ENCODE results near the gene CARS1. TPM values are rescaled to one million over a fixed set of nuclear protein-coding genes. Genes with fewer than 3 reads are reported as not detected.

The CARS1 gene
- total RNA-seq, 3 donors from 2014 or later, result 40.9 to 61.0 (median 43.3) TPM

GRCh38 chr11:3095712-3096361 is 38.6 kb upstream of the CARS1 start:
- TF ChIP-seq CTCF (IDR thresholded peaks at IDR 0.05), result no peak
- ATAC-seq (no peak), DNase-seq (peak in 1 of 3 donors; percentile 31)
- no peaks in the 10 kb centered on the region for H3K9me3 ChIP-seq
- intact Hi-C loops (cut with DNase I, micrococcal nuclease), result no loop called here
- H3K4me3 ChIP-seq, result no peak overlapping the region
- no peaks in the 10 kb centered on the region for H3K4me1 ChIP-seq (ENCODE audit: low read depth)
- no peaks in the 10 kb centered on the region for H3K36me3 ChIP-seq (ENCODE audit: low read depth)

DNA sequence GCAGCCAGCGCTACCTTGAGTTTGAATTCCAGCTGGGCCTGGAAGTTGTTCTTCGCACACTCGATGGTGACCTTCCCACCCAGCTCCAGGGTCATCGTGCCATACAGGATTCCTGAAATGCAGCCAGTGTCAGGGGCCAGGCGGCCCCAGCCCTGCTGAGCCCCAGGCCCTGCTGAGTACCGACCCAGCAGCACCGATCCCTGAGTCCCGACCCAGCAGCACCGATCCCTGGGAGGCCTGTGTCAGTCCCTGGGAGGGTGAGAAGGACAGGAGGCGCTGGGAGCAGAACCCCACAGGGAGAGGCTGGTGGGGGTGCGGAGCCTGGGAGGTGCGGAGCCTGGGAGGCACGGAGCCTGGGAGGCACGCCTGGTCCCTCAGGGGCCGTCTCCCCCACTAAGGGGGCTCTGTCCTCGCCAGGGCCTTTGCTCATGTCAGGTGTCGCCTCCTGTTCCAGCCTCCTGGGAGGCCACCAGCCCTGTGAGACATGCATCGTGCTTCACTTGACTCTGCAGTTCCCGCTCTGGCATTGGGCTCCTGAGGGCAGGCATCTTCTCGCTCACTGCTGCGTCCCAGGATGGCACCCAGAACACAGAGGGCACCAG is 37.1 kb upstream of the CARS1 start:
- intact Hi-C loops (cut with DNase I, micrococcal nuclease), result loop anchor here (5.0 kb wide), 1 partner anchor 57 kb away; no protein-coding TSS in a partner anchor
- H3K4me1 ChIP-seq (ENCODE audit: low read depth), result no peaks in the 10 kb centered on the region
- no peak overlapping the region for H3K4me3 ChIP-seq
- TF ChIP-seq CTCF (IDR thresholded peaks at IDR 0.05), result no peak
- no peaks in the 10 kb centered on the region for H3K9me3 ChIP-seq
- H3K36me3 ChIP-seq (ENCODE audit: low read depth), result no peaks in the 10 kb centered on the region
- ATAC-seq (no peak), DNase-seq (no peak)

DNA sequence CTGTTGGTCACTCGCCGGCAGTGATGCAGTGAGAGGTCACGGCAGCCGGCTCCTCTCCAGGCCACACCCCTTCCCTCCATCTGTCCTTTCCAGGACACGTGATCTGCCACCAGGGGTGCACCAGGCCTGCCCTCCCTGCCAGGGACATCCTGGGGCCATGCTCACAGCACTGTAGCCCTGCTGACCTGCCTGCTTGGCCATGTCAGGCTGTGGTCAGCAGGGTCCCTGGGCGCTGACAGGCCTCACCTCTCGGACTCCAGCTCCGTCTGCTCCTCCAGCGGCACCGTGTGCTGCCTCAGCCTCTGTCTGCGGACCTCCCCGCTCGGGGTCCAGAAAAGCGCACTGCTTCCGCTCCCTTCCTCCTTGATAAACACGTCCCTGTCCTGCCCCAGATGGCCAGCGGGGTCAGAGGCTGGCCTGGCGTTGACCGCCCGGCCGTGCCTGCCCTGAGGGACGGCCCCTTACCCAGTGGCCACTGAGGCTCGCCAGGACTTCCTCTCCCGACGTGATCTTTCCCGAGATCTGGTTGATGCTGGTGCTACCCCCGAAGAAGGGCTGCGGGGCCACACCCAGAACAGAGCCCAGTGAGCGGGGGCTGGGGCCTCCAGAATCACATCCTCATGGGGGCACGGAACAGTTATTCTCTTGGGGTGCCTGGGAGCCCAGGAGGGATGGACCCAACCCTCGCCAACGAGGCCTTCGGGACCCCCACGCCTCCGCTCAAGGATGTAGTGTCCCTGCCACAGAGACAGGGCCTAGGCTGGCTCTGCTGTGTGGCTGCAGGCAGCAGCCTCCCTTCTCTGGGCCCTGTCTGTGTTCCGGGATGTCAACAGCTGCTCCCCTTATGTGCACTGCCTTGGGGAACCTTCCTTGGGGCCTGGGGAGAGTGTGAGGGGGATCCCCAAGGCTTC is 36.3 kb upstream of the CARS1 start:
- H3K4me3 ChIP-seq, result no peak overlapping the region
- H3K36me3 ChIP-seq (ENCODE audit: low read depth), result no peaks in the 10 kb centered on the region
- ATAC-seq (peak; percentile 3), DNase-seq (no peak)
- H3K9me3 ChIP-seq, result no peaks in the 10 kb centered on the region
- intact Hi-C loops (cut with DNase I, micrococcal nuclease), result loop anchor here (5.0 kb wide), 1 partner anchor 56 kb away; no protein-coding TSS in a partner anchor
- TF ChIP-seq CTCF (IDR thresholded peaks at IDR 0.05), result no peak
- no peaks in the 10 kb centered on the region for H3K4me1 ChIP-seq (ENCODE audit: low read depth)

- ATAC-seq, result no peak
- H3K36me3 ChIP-seq (ENCODE audit: low read depth), result no peaks in the 10 kb centered on the region
- intact Hi-C loops (cut with DNase I, micrococcal nuclease), result loop anchor here (5.0 kb wide), 1 partner anchor 55 kb away; no protein-coding TSS in a partner anchor
- H3K4me1 ChIP-seq (ENCODE audit: low read depth), result no peaks in the 10 kb centered on the region
- H3K4me3 ChIP-seq, result no peak overlapping the region
- no peaks in the 10 kb centered on the region for H3K9me3 ChIP-seq
- no peak for DNase-seq
- no peak for TF ChIP-seq CTCF (IDR thresholded peaks at IDR 0.05)
Observed at GRCh38 chr11:3092603-3093141, 35.4 kb upstream of the CARS1 start.

- no peaks in the 10 kb centered on the region for H3K4me1 ChIP-seq (ENCODE audit: low read depth)
- DNase-seq, result peak; percentile 79 to 87 (median 86)
- peak; percentile 98 for TF ChIP-seq CTCF (IDR thresholded peaks at IDR 0.05)
- ATAC-seq, result peak; percentile 94
- no peaks in the 10 kb centered on the region for H3K9me3 ChIP-seq
- no peaks in the 10 kb centered on the region for H3K36me3 ChIP-seq (ENCODE audit: low read depth)
- intact Hi-C loops (cut with DNase I, micrococcal nuclease), result loop anchor here (5.0 kb wide), 1 partner anchor 55 kb away; no protein-coding TSS in a partner anchor
- no peak overlapping the region for H3K4me3 ChIP-seq
Observed at GRCh38 chr11:3091846-3092602, 34.8 kb upstream of the CARS1 start.

All from mucosa of descending colon (tissue), 3 donors.